SK-N-SH treated with all-trans-retinoic acid at 6 μM for 48 hours (cell line): ENCODE results near the gene KPTN.

Source experiments
- ATAC-seq: fragments of 200-7000 bp; cut with Tn5 transposase; 3 replicates; pipeline ENCODE4 v1.9.1; 2020; ENCODE audit warnings: mild to moderate bottlenecking, moderate library complexity
- ARNTL ChIP-seq: fragments of 450-650 bp; formaldehyde crosslinking; IDR thresholded peaks from 2 replicates; pipeline ENCODE4 v1.5.0; 2020; ENCODE audit warnings: low read depth, mild to moderate bottlenecking, moderate library complexity, borderline replicate concordance
- BACH2 ChIP-seq: fragments of 250-450 bp; sonication (Bioruptor Pico); IDR thresholded peaks from 2 replicates; pipeline ENCODE4 v1.9.0; 2021; ENCODE audit warnings: mild to moderate bottlenecking, borderline replicate concordance
- ISL1 ChIP-seq: fragments of 250-450 bp; sonication (Bioruptor Pico); IDR thresholded peaks from 2 replicates; pipeline ENCODE4 v2.1.2; 2022; ENCODE audit warnings: mild to moderate bottlenecking, moderate library complexity
- PATZ1 ChIP-seq: fragments of 250-450 bp; sonication (Bioruptor Pico); IDR thresholded peaks from 2 replicates; pipeline ENCODE4 v1.8.0; 2020; ENCODE audit warnings: mild to moderate bottlenecking, moderate library complexity, borderline replicate concordance
- PPARA ChIP-seq: fragments of 250-450 bp; sonication (Bioruptor Pico); IDR thresholded peaks from 2 replicates; pipeline ENCODE4 v1.5.0; 2020; ENCODE audit warnings: mild to moderate bottlenecking, borderline replicate concordance
- RARB ChIP-seq: fragments of 250-450 bp; sonication (Bioruptor Pico); IDR thresholded peaks from 2 replicates; pipeline ENCODE4 v1.8.0; 2021; ENCODE audit warnings: mild to moderate bottlenecking, moderate library complexity
- SNAI2 ChIP-seq: fragments of 250-450 bp; sonication (Bioruptor Pico); IDR thresholded peaks from 2 replicates; pipeline ENCODE4 v1.5.0; 2020; ENCODE audit warnings: mild to moderate bottlenecking, moderate library complexity
- TCF4 ChIP-seq: fragments of 250-450 bp; sonication (Bioruptor Pico); IDR thresholded peaks from 2 replicates; pipeline ENCODE4 v1.8.0; 2021; ENCODE audit warnings: mild to moderate bottlenecking, moderate library complexity, borderline replicate concordance
- TOX ChIP-seq: fragments of 250-450 bp; sonication (Bioruptor Pico); IDR thresholded peaks from 2 replicates; pipeline ENCODE4 v1.8.0; 2021; ENCODE audit warnings: mild to moderate bottlenecking, moderate library complexity, borderline replicate concordance
- TSHZ2 ChIP-seq: fragments of 250-450 bp; sonication (Bioruptor Pico); IDR thresholded peaks from 2 replicates; pipeline ENCODE4 v1.5.0; 2020; ENCODE audit warnings: mild to moderate bottlenecking, moderate library complexity
- ZC3H10 ChIP-seq: fragments of 250-450 bp; sonication (Bioruptor Pico); IDR thresholded peaks from 2 replicates; pipeline ENCODE4 v1.5.1; 2021; ENCODE audit warnings: mild to moderate bottlenecking, moderate library complexity
- ZFP30 ChIP-seq: fragments of 450-650 bp; formaldehyde crosslinking; IDR thresholded peaks from 2 replicates; pipeline ENCODE4 v1.5.0; 2022; ENCODE audit warnings: mild to moderate bottlenecking, moderate library complexity
- ZNF565 ChIP-seq: fragments of 450-650 bp; formaldehyde crosslinking; conservative IDR thresholded peaks from 2 replicates; pipeline ENCODE4 v1.5.0; 2020; ENCODE audit warnings: low read depth, mild to moderate bottlenecking, moderate library complexity
- ZNF70 ChIP-seq: fragments of 450-650 bp; formaldehyde crosslinking; IDR thresholded peaks from 2 replicates; pipeline ENCODE4 v1.5.0; 2020; ENCODE audit warnings: mild to moderate bottlenecking, moderate library complexity
- ZNF8 ChIP-seq: fragments of 450-650 bp; formaldehyde crosslinking; IDR thresholded peaks from 2 replicates; pipeline ENCODE4 v1.5.0; 2020; ENCODE audit warnings: mild to moderate bottlenecking, moderate library complexity
- TF ChIP-seq, protein P1 (sequence below): fragments of 250-450 bp; sonication (Bioruptor Pico); IDR thresholded peaks from 2 replicates; pipeline ENCODE4 v1.8.0; 2021; ENCODE audit warnings: low read depth, mild to moderate bottlenecking, moderate library complexity, borderline replicate concordance
- TF ChIP-seq, protein P2 (sequence below): fragments of 250-450 bp; sonication (Bioruptor Pico); IDR thresholded peaks from 2 replicates; pipeline ENCODE4 v1.5.1; 2021; ENCODE audit warnings: mild to moderate bottlenecking, moderate library complexity
- TF ChIP-seq, protein P3 (sequence below): fragments of 250-450 bp; sonication (Bioruptor Pico); IDR thresholded peaks from 2 replicates; pipeline ENCODE4 v1.5.1; 2020; ENCODE audit warnings: low read depth, mild to moderate bottlenecking, moderate library complexity

Gene KPTN

GRCh38 chr19:47479701-47480503, 4.1 kb downstream of the KPTN start:
- ATAC-seq = no peak
- TF ChIP-seq BACH2 (CRISPR knock-in tag) = no peak

- no peak for TF ChIP-seq ZFP30
- TF ChIP-seq TOX (CRISPR knock-in tag) = no peak
- TF ChIP-seq ZNF565 (CRISPR knock-in tag) = no peak
- no peak for TF ChIP-seq RARB (CRISPR knock-in tag)
- no peak for TF ChIP-seq ARNTL (CRISPR knock-in tag)
- no peak for TF ChIP-seq SNAI2 (CRISPR knock-in tag)
- TF ChIP-seq ZNF70 (CRISPR knock-in tag) = no peak
- TF ChIP-seq, protein P1, sequence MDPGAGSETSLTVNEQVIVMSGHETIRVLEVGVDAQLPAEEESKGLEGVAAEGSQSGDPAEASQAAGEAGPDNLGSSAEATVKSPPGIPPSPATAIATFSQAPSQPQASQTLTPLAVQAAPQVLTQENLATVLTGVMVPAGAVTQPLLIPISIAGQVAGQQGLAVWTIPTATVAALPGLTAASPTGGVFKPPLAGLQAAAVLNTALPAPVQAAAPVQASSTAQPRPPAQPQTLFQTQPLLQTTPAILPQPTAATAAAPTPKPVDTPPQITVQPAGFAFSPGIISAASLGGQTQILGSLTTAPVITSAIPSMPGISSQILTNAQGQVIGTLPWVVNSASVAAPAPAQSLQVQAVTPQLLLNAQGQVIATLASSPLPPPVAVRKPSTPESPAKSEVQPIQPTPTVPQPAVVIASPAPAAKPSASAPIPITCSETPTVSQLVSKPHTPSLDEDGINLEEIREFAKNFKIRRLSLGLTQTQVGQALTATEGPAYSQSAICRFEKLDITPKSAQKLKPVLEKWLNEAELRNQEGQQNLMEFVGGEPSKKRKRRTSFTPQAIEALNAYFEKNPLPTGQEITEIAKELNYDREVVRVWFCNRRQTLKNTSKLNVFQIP (CRISPR knock-in tag) = no peak
- TF ChIP-seq, all 23 proteins: peak for 0
- no peak for ATAC-seq
Measured at GRCh38 chr19:47476438-47476972, 7.5 kb downstream of the KPTN start.

GRCh38 chr19:47475465-47475864, 8.6 kb downstream of the KPTN start:
- ATAC-seq = no peak
- TF ChIP-seq, protein P2, sequence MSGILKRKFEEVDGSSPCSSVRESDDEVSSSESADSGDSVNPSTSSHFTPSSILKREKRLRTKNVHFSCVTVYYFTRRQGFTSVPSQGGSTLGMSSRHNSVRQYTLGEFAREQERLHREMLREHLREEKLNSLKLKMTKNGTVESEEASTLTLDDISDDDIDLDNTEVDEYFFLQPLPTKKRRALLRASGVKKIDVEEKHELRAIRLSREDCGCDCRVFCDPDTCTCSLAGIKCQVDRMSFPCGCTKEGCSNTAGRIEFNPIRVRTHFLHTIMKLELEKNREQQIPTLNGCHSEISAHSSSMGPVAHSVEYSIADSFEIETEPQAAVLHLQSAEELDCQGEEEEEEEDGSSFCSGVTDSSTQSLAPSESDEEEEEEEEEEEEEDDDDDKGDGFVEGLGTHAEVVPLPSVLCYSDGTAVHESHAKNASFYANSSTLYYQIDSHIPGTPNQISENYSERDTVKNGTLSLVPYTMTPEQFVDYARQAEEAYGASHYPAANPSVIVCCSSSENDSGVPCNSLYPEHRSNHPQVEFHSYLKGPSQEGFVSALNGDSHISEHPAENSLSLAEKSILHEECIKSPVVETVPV (CRISPR knock-in tag) = no peak
- TF ChIP-seq, protein P3, sequence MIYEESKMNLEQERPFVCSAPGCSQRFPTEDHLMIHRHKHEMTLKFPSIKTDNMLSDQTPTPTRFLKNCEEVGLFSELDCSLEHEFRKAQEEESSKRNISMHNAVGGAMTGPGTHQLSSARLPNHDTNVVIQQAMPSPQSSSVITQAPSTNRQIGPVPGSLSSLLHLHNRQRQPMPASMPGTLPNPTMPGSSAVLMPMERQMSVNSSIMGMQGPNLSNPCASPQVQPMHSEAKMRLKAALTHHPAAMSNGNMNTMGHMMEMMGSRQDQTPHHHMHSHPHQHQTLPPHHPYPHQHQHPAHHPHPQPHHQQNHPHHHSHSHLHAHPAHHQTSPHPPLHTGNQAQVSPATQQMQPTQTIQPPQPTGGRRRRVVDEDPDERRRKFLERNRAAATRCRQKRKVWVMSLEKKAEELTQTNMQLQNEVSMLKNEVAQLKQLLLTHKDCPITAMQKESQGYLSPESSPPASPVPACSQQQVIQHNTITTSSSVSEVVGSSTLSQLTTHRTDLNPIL = no peak
- TF ChIP-seq SNAI2 (CRISPR knock-in tag) = no peak
- TF ChIP-seq ZNF8 (CRISPR knock-in tag) = no peak
- TF ChIP-seq PPARA (CRISPR knock-in tag) = no peak
- TF ChIP-seq TSHZ2 (CRISPR knock-in tag) = no peak
- no peak for TF ChIP-seq ZC3H10
- TF ChIP-seq RARB (CRISPR knock-in tag) = no peak
- no peak for TF ChIP-seq ZNF565 (CRISPR knock-in tag)
- TF ChIP-seq PATZ1 (CRISPR knock-in tag) = no peak
- TF ChIP-seq TCF4 (CRISPR knock-in tag) = no peak
- TF ChIP-seq ZNF70 (CRISPR knock-in tag) = no peak
- TF ChIP-seq, protein P1 (CRISPR knock-in tag) = no peak
- TF ChIP-seq ISL1 (CRISPR knock-in tag) = no peak
- TF ChIP-seq TOX (CRISPR knock-in tag) = no peak
- TF ChIP-seq ZFP30 = no peak
